ENCODE measurements around the gene ARHGAP15. TPM values are rescaled to one million over a fixed set of nuclear protein-coding genes. Genes with fewer than 3 reads are reported as not detected.

Gene ARHGAP15
- polyA plus RNA-seq, 3 donors, result 0.54 to 8.7 (median 5.6) TPM

- WGBS, 3 donors, result 73 to 81% (median 77%) methylated on average over 10 of the region's 10 CpGs
- H3K27ac ChIP-seq (ENCODE audit: low read depth, low read length), result no peak overlapping the region
Observed at GRCh38 chr2:143246815-143247744, 117.9 kb downstream of the ARHGAP15 start.

GRCh38 chr2:143248631-143249030 is 119.4 kb downstream of the ARHGAP15 start:
- WGBS, 3 donors, result 78 to 92% (median 91%) methylated on average over 5 of the region's 5 CpGs
- no peak overlapping the region for H3K27ac ChIP-seq (ENCODE audit: low read depth, low read length)

DNA sequence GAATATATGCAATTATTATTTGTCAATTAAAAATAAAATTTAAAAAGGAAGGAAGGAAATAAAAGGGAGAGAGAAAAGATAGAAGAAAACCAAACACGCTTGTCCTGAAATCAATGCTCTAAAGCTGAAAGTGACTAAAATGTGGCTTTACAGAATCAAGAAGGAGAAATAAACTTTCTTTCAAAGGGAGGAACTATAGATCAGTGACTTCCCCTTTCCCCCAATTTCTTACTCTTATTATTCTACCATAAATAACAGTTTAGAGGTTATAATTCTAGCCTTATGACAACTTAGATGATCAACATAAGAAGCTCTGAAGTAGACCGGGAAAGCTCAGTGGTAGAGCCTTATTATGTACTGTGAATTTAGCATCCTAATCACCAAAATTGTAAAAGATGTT is 122.5 kb downstream of the ARHGAP15 start:
- WGBS, 3 donors, result 85 to 95% (median 85%) methylated on average over 2 of the region's 2 CpGs

DNA sequence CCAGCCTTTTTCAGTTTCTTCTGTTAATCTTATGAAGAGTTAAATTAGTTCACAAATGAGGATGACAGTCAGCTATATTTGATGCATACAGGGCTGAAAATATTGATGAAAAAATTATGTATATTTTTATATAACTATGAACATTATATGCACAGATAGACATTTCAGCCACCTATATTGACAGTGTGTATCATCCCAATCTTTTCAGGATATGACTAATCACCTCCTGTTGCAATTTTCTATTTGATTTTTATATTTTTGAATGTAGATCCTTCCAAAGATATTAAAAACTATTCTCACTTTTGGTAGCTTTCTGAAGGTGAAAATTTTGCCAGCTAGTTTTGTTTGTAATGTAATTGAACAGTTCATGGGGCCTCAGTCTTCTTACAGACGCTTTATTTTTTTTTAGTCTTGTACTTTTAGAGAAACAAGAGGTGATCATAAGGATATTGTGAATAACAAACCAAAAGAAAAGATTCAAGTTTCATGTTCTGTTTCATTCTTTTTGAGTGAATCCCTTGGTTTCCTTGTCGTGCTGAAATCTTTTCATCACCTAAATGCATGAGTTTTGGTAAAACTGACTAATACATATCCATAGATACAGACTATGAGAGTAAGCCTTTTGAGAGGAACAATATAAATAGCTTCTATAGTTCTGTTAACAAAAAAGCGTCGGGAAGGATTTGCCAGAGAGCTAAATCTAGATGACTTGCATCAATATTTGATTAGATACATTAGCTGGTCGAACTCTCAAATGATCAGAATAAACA is 123.1 kb downstream of the ARHGAP15 start:
- WGBS, 3 donors, result 76 to 91% (median 91%) methylated on average over 5 of the region's 5 CpGs
- H3K27ac ChIP-seq (ENCODE audit: low read depth, low read length), result no peak overlapping the region

More for the DNA sequence above, 122.5 kb downstream of the ARHGAP15 start:
- H3K27ac ChIP-seq (ENCODE audit: low read depth, low read length), result no peak overlapping the region

DNA sequence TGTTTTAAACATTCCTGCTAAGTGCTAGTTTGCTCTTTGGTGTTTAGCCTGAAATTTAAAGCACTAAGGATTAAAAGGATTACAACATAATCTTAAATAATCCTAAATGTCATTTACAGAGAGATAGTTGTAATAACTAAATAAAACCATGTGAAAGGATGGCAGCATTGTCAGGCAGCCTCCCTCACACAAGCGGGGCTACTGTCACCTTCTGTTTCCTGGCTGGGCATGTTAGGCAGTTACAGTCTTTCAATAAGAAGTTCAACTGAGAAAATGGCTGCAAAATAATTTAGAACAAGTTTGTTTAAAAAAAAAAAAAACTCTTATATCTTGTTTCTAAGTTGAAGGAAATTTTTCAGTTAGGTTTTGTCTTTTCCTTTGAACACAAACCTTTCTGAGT is 124.9 kb downstream of the ARHGAP15 start:
- H3K27ac ChIP-seq (ENCODE audit: low read depth, low read length), result no peak overlapping the region
- 50 to 77% (median 70%) methylated on average over 1 of the region's 1 CpG for WGBS, 3 donors

GRCh38 chr2:143255086-143255485 is 125.9 kb downstream of the ARHGAP15 start:
- H3K27ac ChIP-seq (ENCODE audit: low read depth, low read length), result no peak overlapping the region
- 73 to 82% (median 82%) methylated on average over 3 of the region's 3 CpGs for WGBS, 3 donors

DNA sequence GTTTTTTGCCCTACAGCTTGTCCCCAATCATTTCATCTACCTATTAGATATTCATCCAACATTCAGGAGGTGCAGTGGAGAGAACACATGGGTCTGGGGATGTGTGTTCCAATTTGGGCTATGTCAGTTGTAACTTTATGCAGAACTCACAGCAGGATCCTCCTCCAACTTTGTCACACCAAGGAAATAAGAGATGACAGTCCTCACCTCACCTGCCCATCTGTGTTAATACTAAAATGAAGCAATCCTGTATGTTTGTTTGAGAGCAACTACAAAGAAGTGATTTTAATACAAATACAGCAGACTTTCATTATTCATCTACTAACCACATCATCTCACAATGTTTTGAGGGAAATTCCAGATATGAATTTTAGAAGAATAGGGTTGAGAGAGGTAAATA is 126.7 kb downstream of the ARHGAP15 start:
- H3K27ac ChIP-seq (ENCODE audit: low read depth, low read length), result no peak overlapping the region

GRCh38 chr2:143258126-143258892 is 129.1 kb downstream of the ARHGAP15 start:
- no peak overlapping the region for H3K27ac ChIP-seq (ENCODE audit: low read depth, low read length)

GRCh38 chr2:143259368-143259958 is 130.2 kb downstream of the ARHGAP15 start:
- WGBS, 3 donors, result 2 to 8% (median 8%) methylated on average over 5 of the region's 5 CpGs
- no peak overlapping the region for H3K27ac ChIP-seq (ENCODE audit: low read depth, low read length)

More at GRCh38 chr2:143258126-143258892, 129.1 kb downstream of the ARHGAP15 start:
- WGBS, 3 donors, result 52 to 80% (median 67%) methylated on average over 3 of the region's 3 CpGs

GRCh38 chr2:143261986-143262385 is 132.8 kb downstream of the ARHGAP15 start:
- WGBS, 3 donors, result 46 to 77% (median 51%) methylated on average over 4 of the region's 4 CpGs
- H3K27ac ChIP-seq (ENCODE audit: low read depth, low read length), result no peak overlapping the region

GRCh38 chr2:143262389-143262788 is 133.2 kb downstream of the ARHGAP15 start:
- H3K27ac ChIP-seq (ENCODE audit: low read depth, low read length), result no peak overlapping the region
- 88 to 91% (median 90%) methylated on average over 4 of the region's 4 CpGs for WGBS, 3 donors

DNA sequence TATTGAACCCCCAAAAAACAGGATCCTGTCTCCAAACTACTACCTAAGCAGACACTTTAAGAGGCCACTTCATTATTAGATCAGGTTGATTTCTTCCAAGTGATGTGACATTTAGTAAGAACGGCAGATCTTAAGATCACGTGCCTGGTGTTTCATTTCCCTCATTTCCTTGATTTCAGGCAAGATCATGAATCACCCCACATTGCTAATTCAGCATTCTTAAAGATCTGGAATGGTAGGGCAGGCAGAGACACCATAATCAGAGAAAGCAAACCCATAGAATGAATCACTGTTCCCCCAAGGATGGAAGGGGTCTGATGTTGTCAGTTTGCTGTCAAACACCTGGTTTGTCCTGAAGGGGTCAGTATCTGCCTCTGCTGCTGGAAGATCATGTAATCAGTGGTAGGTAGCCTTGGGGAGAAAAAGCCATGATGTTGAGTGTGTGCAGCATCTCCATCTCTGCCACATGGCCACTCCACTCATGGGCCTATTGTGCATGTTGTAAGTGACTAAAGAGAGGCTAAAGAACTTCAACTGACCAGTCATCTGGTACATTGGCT is 133.9 kb downstream of the ARHGAP15 start:
- no peak overlapping the region for H3K27ac ChIP-seq (ENCODE audit: low read depth, low read length)
- 70 to 94% (median 71%) methylated on average over 2 of the region's 2 CpGs for WGBS, 3 donors

- 38 to 55% (median 40%) methylated on average over 2 of the region's 2 CpGs for WGBS, 3 donors
- no peak overlapping the region for H3K27ac ChIP-seq (ENCODE audit: low read depth, low read length)
Observed at GRCh38 chr2:143264851-143265250, 135.6 kb downstream of the ARHGAP15 start.

- H3K27ac ChIP-seq (ENCODE audit: low read depth, low read length), result no peak overlapping the region
Observed at GRCh38 chr2:143279672-143280071, 150.5 kb downstream of the ARHGAP15 start.

- WGBS, 3 donors, result 84 to 94% (median 87%) methylated on average over 3 of the region's 3 CpGs
- no peak overlapping the region for H3K27ac ChIP-seq (ENCODE audit: low read depth, low read length)
Observed at GRCh38 chr2:143280097-143280757, 151.0 kb downstream of the ARHGAP15 start.

DNA sequence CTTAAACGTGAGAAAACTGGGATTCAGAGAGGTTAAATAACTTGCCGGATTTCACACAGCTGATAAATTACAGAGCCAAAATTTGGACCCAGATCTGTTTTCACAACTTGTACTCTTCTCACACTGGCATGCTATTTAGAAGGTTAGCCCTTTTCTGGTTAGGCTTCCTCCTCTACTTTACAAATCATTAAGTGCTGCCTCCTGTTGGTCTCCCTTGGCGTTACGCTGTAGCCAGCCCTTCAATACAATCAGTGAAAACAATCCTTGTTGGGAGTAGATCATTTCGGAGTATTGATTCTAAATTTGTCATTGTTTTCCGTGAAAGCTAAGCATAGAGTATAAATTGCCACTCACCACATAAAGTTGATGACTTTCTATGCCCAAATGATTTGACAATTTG is 153.5 kb downstream of the ARHGAP15 start:
- WGBS, 3 donors, result 63 to 93% (median 91%) methylated on average over 6 of the region's 6 CpGs
- no peak overlapping the region for H3K27ac ChIP-seq (ENCODE audit: low read depth, low read length)

- no peak overlapping the region for H3K27ac ChIP-seq (ENCODE audit: low read depth, low read length)
- 54 to 62% (median 59%) methylated on average over 7 of the region's 7 CpGs for WGBS, 3 donors
Observed at GRCh38 chr2:143284087-143284675, 155.0 kb downstream of the ARHGAP15 start.

Data from adipose tissue (tissue), 3 donors.